ENCODE results near the gene SPACA1. TPM values are rescaled to one million over a fixed set of nuclear protein-coding genes. Genes with fewer than 3 reads are reported as not detected.

Gene SPACA1
- total RNA-seq, 1 experiment from 2014 or later, result not detected

DNA sequence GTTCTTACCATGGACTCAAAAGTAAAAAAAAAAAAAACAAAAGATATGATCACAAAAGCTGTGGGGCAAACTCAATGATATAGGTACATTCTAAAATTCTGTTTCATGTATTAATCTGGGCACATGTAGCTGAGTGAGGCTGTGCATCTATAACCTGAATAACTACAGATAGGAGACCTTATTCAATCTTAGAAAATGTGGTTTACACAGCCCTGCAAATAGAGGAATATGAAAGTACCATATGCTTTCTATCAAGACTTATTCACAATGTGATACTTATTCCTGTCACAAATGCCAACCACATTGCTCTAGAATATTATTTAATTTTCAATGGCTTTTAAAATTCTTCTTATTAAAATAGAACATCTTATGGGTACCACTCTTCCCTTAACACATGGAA lies 3.1 kb upstream of the SPACA1 start:
- Histone ChIP-seq H4K8ac (replicated peaks; ENCODE audit: insufficient read length, low read depth, low read length) (no peak overlapping the region), H4K91ac (ENCODE audit: insufficient read length, low read depth, low read length) (no peak overlapping the region), H3K18ac (ENCODE audit: insufficient read length, low read depth, low read length) (no peak overlapping the region), H4K20me1 (ENCODE audit: control insufficient read depth, insufficient read depth, insufficient read length) (no peaks in the 10 kb centered on the region), H2AFZ (ENCODE audit: low read length) (no peak overlapping the region), H3K27me3 (ENCODE audit: insufficient read depth, low read length) (no peaks in the 10 kb centered on the region), H3K27ac (ENCODE audit: insufficient read length, low read depth, low read length) (no peak overlapping the region), H2BK120ac (ENCODE audit: low read depth, low read length, poor library complexity, severe bottlenecking) (no peak overlapping the region), H2AK5ac (ENCODE audit: insufficient read length, low read length) (no peak overlapping the region), H3T11ph (ENCODE audit: low read length) (no peak overlapping the region), H3K9ac (ENCODE audit: extremely low read depth, insufficient read length, low read length) (no peak overlapping the region), H3K23ac (ENCODE audit: insufficient read length, low read depth, low read length) (no peak overlapping the region), H3K14ac (ENCODE audit: insufficient read depth, low read length) (no peak overlapping the region), H3K4me1 (ENCODE audit: insufficient read depth, low read length) (no peaks in the 10 kb centered on the region), H2BK20ac (ENCODE audit: low read depth, low read length, poor library complexity, severe bottlenecking) (no peak overlapping the region), H3K9me3 (ENCODE audit: control insufficient read depth, low read depth, low read length) (no peaks in the 10 kb centered on the region), H3K79me1 (ENCODE audit: insufficient read depth, low read depth, low read length, poor library complexity, severe bottlenecking) (no peaks in the 10 kb centered on the region), H2BK15ac (ENCODE audit: low read depth, low read length) (no peak overlapping the region), H3K4me2 (ENCODE audit: insufficient read depth, insufficient read length, low read length) (no peak overlapping the region), H3K4ac (ENCODE audit: low read depth, low read length) (no peak overlapping the region), H4K5ac (ENCODE audit: insufficient read length, low read depth, low read length) (no peak overlapping the region), H2BK12ac (ENCODE audit: insufficient read length, low read depth, low read length) (no peak overlapping the region), H3K56ac (ENCODE audit: insufficient read length, low read depth, low read length) (no peak overlapping the region), H2BK5ac (ENCODE audit: insufficient read length, low read length) (no peak overlapping the region), H3K23me2 (ENCODE audit: insufficient read length, low read depth, low read length, poor library complexity, severe bottlenecking) (no peaks in the 10 kb centered on the region), H3K79me2 (ENCODE audit: insufficient read depth, low read length) (no peaks in the 10 kb centered on the region)
- no peak overlapping the region for H3K27ac Mint-ChIP-seq
- DNase-seq, result no peak
- TF ChIP-seq, protein P1, sequence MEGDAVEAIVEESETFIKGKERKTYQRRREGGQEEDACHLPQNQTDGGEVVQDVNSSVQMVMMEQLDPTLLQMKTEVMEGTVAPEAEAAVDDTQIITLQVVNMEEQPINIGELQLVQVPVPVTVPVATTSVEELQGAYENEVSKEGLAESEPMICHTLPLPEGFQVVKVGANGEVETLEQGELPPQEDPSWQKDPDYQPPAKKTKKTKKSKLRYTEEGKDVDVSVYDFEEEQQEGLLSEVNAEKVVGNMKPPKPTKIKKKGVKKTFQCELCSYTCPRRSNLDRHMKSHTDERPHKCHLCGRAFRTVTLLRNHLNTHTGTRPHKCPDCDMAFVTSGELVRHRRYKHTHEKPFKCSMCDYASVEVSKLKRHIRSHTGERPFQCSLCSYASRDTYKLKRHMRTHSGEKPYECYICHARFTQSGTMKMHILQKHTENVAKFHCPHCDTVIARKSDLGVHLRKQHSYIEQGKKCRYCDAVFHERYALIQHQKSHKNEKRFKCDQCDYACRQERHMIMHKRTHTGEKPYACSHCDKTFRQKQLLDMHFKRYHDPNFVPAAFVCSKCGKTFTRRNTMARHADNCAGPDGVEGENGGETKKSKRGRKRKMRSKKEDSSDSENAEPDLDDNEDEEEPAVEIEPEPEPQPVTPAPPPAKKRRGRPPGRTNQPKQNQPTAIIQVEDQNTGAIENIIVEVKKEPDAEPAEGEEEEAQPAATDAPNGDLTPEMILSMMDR (conservative IDR thresholded peaks at IDR 0.05), result no peak
- H3K36me3 Mint-ChIP-seq (ENCODE audit: insufficient read depth in 1 of 3, low read depth in 3 of 3), result peaks cover 0 to 10% (median 0%) of the 10 kb centered on the region in 3 experiments; a peak in 2 of 7 replicates
- H3K9me3 Mint-ChIP-seq, result peaks cover 0 to 2% of the 10 kb centered on the region in 2 experiments; a peak in 1 of 5 replicates
- H3K4me1 Mint-ChIP-seq, result peaks cover 22 to 29% of the 10 kb centered on the region in 2 experiments
- no peak overlapping the region for H3K4me3 Mint-ChIP-seq
- no peaks in the 10 kb centered on the region for H3K27me3 Mint-ChIP-seq (ENCODE audit: low read depth)
